Liver (tissue), 9 donors: Measurements from ENCODE around the gene CDH4. TPM values are rescaled to one million over a fixed set of nuclear protein-coding genes. Genes with fewer than 3 reads are reported as not detected.

ENCODE experiments used
- DNase-seq: peaks from one replicate; pipeline ENCODE4 v3.0.0-alpha.2; 2017; ENCODE audit warnings: low spot score
- H3K27ac ChIP-seq, 2 donors: one replicate each; pipeline ENCODE4 v1.7.0; 2013; ENCODE audit warnings: inconsistent platforms in 2 of 2, low read length in 2 of 2, control low read depth in 1 of 2, low read depth in 1 of 2, mild to moderate bottlenecking in 1 of 2
- H3K27me3 ChIP-seq, 4 donors: one replicate each; pipeline versions ENCODE4 v1.6.1 to v1.7.0; 2013; ENCODE audit warnings: low read length in 3 of 4, inconsistent platforms in 1 of 4, mild to moderate bottlenecking in 1 of 4, moderate library complexity in 1 of 4; ENCODE audit not compliant: control insufficient read depth in 4 of 4, insufficient read depth in 4 of 4
- H3K36me3 ChIP-seq, 4 donors: one replicate each; pipeline versions ENCODE4 v1.6.1 to v1.7.0; 2013; ENCODE audit warnings: low read length in 3 of 4, mild to moderate bottlenecking in 3 of 4, low read depth in 1 of 4, moderate library complexity in 1 of 4; ENCODE audit not compliant: control insufficient read depth in 4 of 4, insufficient read depth in 3 of 4
- H3K4me1 ChIP-seq, 4 donors: one replicate each; pipeline versions ENCODE4 v1.6.1 to v1.7.0; 2013; ENCODE audit warnings: low read length in 3 of 4, mild to moderate bottlenecking in 3 of 4, moderate library complexity in 1 of 4; ENCODE audit not compliant: control insufficient read depth in 4 of 4, insufficient read depth in 4 of 4
- H3K4me3 ChIP-seq, 3 donors: one replicate each; pipeline versions ENCODE4 v1.6.1 to v1.7.0; 2013; ENCODE audit warnings: low read length in 3 of 3, control low read depth in 1 of 3, low read depth in 1 of 3, mild to moderate bottlenecking in 1 of 3
- H3K9ac ChIP-seq, 2 donors: one replicate each; pipeline ENCODE4 v1.7.0; 2013; ENCODE audit warnings: low read length in 2 of 2, mild to moderate bottlenecking in 2 of 2, moderate library complexity in 2 of 2, control low read depth in 1 of 2, low read depth in 1 of 2
- H3K9me3 ChIP-seq, 4 donors: one replicate each; pipeline versions ENCODE4 v1.6.1 to v1.7.0; 2013; ENCODE audit warnings: low read length in 3 of 4; ENCODE audit not compliant: control insufficient read depth in 4 of 4
- EGR1 ChIP-seq, 2 donors: IDR thresholded peaks; 2 replicates each; pipeline ENCODE4 v1.6.1; 2016 to 2018; ENCODE audit warnings: antibody characterized with exemption in 2 of 2, low read depth in 2 of 2
- FOXA1 ChIP-seq: IDR thresholded peaks from 2 replicates; pipeline ENCODE4 v1.6.1; 2016; ENCODE audit warnings: antibody characterized with exemption
- FOXA2 ChIP-seq: IDR thresholded peaks from 2 replicates; pipeline ENCODE4 v1.6.1; 2016; ENCODE audit warnings: antibody characterized with exemption
- GABPA ChIP-seq, 2 donors: IDR thresholded peaks in 1 of 2; conservative IDR thresholded peaks in 1 of 2; 2 replicates each; pipeline ENCODE4 v1.6.1; 2016; ENCODE audit warnings: antibody characterized with exemption in 2 of 2, mild to moderate bottlenecking in 1 of 2, moderate library complexity in 1 of 2
- HNF4A ChIP-seq, 2 donors: conservative IDR thresholded peaks; 2 replicates each; pipeline ENCODE4 v1.6.1; 2016; ENCODE audit warnings: antibody characterized with exemption in 2 of 2, mild to moderate bottlenecking in 2 of 2
- HNF4G ChIP-seq: IDR thresholded peaks from 2 replicates; pipeline ENCODE4 v1.6.1; 2016; ENCODE audit warnings: antibody characterized with exemption
- JUND ChIP-seq, 2 donors: IDR thresholded peaks; 2 replicates each; pipeline ENCODE4 v1.6.1; 2016; ENCODE audit warnings: antibody characterized with exemption in 2 of 2
- NR2F2 ChIP-seq: IDR thresholded peaks from 2 replicates; pipeline ENCODE4 v1.6.1; 2016; ENCODE audit warnings: antibody characterized with exemption
- RAD21 ChIP-seq, 2 donors: IDR thresholded peaks; 2 replicates each; pipeline ENCODE4 v1.6.1; 2016; ENCODE audit warnings: antibody characterized with exemption in 2 of 2, mild to moderate bottlenecking in 2 of 2
- RXRA ChIP-seq, 2 donors: IDR thresholded peaks; 2 replicates each; pipeline ENCODE4 v1.6.1; 2017 to 2018; ENCODE audit warnings: antibody characterized with exemption in 2 of 2, mild to moderate bottlenecking in 1 of 2
- SP1 ChIP-seq: IDR thresholded peaks from 2 replicates; pipeline ENCODE4 v1.6.1; 2018; ENCODE audit warnings: antibody characterized with exemption, mild to moderate bottlenecking
- TAF1 ChIP-seq: conservative IDR thresholded peaks from 2 replicates; pipeline ENCODE4 v1.6.1; 2016; ENCODE audit warnings: antibody characterized with exemption, mild to moderate bottlenecking
- YY1 ChIP-seq: IDR thresholded peaks from 2 replicates; pipeline ENCODE4 v1.6.1; 2016; ENCODE audit warnings: antibody characterized with exemption, mild to moderate bottlenecking
- WGBS: extraction: QIAGEN DNeasy Blood & Tissue Kit; methylation state at CpG from one replicate; pipeline ENCODE4 v1.1.7; 2013; 5-methylcytosine and 5-hydroxymethylcytosine counted together
- polyA plus RNA-seq, 2 donors: library from polyadenylated mRNA; stranded (reverse) in 1 of 2; unstranded in 1 of 2; fragments of 200-250 nt in 1 of 2; fragments of >200 nt in 1 of 2; fragmentation: Nextera tagmentation in 1 of 2; extraction: Ambion mirVana in 1 of 2; gene quantifications; one replicate each; pipeline versions ENCODE4 v1.2.1 to v1.2.3, GENCODE V29; 2013 to 2015
- total RNA-seq, 2 donors: library from RNA; depleted of rRNA; stranded (reverse); fragments of >200 nt; gene quantifications; one replicate each; pipeline ENCODE4 v1.2.3, GENCODE V29; 2014
- TF ChIP-seq, protein P1 (sequence below): IDR thresholded peaks from 2 replicates; pipeline ENCODE4 v1.6.1; 2016; ENCODE audit warnings: antibody characterized with exemption
- TF ChIP-seq, protein P2 (sequence below): IDR thresholded peaks from 2 replicates; pipeline ENCODE4 v1.6.1; 2016; ENCODE audit warnings: antibody characterized with exemption
- TF ChIP-seq, protein P3 (sequence below): IDR thresholded peaks from 2 replicates; pipeline ENCODE4 v1.6.1; 2016; ENCODE audit warnings: antibody characterized with exemption, mild to moderate bottlenecking
- TF ChIP-seq, protein P4 (sequence below): fragments of 150-350 bp; IDR thresholded peaks from 2 replicates; pipeline ENCODE4 v1.5.1; 2017; ENCODE audit warnings: improper control_type of control experiment, low read depth, low read length; ENCODE audit not compliant: missing input control
- TF ChIP-seq, protein P5 (sequence below): IDR thresholded peaks from 2 replicates; pipeline ENCODE4 v1.6.1; 2016; ENCODE audit warnings: antibody characterized with exemption
- donor health status: healthy.
- donor health status: healthy.
- donor health status: healthy.
- donor health status: healthy.
- donor health status: healthy.

CDH4 gene
- total and polyA plus RNA-seq, 4 donors = 0.03 to 0.25 (median 0.19) TPM; not detected in 1

DNA sequence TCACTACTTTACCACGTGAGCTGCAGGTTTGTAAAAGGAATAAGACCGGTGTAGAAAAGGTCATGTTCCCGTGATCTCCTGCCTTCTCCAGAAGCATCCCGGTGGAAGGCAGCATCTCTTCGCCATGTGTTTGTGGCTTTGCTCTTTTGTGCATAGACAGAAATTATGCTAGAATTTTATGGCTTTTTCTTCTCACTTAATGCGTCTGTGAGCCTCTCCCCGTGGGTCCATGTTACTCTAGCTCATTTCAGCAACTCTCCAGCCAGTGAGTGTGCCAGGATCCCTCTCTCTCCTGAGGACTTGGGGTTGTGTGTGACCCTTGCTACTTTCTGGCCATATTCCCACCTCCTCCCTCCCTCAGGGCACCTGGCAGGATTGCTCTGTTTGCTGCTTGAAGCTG is 289.5 kb downstream of the CDH4 start:
- H3K9ac ChIP-seq = no peak overlapping the region
- no peak overlapping the region for H3K4me3 ChIP-seq
- H3K27ac ChIP-seq = no peak overlapping the region
- H3K36me3 ChIP-seq = no peaks in the 10 kb centered on the region
- no peak for TF ChIP-seq FOXA1
- no peak for TF ChIP-seq TAF1
- no peak for TF ChIP-seq NR2F2
- TF ChIP-seq EGR1 (IDR thresholded peaks at IDR 0.05; ENCODE audit: low read depth in 2 of 2) = no peak
- TF ChIP-seq, protein P1, sequence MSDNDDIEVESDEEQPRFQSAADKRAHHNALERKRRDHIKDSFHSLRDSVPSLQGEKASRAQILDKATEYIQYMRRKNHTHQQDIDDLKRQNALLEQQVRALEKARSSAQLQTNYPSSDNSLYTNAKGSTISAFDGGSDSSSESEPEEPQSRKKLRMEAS = no peak
- no peak for TF ChIP-seq YY1
- TF ChIP-seq HNF4A (conservative IDR thresholded peaks at IDR 0.05) = no peak
- no peak for TF ChIP-seq GABPA (IDR thresholded peaks at IDR 0.05 in 1 of 2, conservative IDR thresholded peaks at IDR 0.05 in 1 of 2)
- TF ChIP-seq RXRA (IDR thresholded peaks at IDR 0.05) = no peak
- TF ChIP-seq, protein P2, sequence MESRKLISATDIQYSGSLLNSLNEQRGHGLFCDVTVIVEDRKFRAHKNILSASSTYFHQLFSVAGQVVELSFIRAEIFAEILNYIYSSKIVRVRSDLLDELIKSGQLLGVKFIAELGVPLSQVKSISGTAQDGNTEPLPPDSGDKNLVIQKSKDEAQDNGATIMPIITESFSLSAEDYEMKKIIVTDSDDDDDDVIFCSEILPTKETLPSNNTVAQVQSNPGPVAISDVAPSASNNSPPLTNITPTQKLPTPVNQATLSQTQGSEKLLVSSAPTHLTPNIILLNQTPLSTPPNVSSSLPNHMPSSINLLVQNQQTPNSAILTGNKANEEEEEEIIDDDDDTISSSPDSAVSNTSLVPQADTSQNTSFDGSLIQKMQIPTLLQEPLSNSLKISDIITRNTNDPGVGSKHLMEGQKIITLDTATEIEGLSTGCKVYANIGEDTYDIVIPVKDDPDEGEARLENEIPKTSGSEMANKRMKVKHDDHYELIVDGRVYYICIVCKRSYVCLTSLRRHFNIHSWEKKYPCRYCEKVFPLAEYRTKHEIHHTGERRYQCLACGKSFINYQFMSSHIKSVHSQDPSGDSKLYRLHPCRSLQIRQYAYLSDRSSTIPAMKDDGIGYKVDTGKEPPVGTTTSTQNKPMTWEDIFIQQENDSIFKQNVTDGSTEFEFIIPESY = no peak
- TF ChIP-seq RAD21 (IDR thresholded peaks at IDR 0.05) = no peak
- TF ChIP-seq, protein P3, sequence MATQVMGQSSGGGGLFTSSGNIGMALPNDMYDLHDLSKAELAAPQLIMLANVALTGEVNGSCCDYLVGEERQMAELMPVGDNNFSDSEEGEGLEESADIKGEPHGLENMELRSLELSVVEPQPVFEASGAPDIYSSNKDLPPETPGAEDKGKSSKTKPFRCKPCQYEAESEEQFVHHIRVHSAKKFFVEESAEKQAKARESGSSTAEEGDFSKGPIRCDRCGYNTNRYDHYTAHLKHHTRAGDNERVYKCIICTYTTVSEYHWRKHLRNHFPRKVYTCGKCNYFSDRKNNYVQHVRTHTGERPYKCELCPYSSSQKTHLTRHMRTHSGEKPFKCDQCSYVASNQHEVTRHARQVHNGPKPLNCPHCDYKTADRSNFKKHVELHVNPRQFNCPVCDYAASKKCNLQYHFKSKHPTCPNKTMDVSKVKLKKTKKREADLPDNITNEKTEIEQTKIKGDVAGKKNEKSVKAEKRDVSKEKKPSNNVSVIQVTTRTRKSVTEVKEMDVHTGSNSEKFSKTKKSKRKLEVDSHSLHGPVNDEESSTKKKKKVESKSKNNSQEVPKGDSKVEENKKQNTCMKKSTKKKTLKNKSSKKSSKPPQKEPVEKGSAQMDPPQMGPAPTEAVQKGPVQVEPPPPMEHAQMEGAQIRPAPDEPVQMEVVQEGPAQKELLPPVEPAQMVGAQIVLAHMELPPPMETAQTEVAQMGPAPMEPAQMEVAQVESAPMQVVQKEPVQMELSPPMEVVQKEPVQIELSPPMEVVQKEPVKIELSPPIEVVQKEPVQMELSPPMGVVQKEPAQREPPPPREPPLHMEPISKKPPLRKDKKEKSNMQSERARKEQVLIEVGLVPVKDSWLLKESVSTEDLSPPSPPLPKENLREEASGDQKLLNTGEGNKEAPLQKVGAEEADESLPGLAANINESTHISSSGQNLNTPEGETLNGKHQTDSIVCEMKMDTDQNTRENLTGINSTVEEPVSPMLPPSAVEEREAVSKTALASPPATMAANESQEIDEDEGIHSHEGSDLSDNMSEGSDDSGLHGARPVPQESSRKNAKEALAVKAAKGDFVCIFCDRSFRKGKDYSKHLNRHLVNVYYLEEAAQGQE = no peak
- TF ChIP-seq, protein P4, sequence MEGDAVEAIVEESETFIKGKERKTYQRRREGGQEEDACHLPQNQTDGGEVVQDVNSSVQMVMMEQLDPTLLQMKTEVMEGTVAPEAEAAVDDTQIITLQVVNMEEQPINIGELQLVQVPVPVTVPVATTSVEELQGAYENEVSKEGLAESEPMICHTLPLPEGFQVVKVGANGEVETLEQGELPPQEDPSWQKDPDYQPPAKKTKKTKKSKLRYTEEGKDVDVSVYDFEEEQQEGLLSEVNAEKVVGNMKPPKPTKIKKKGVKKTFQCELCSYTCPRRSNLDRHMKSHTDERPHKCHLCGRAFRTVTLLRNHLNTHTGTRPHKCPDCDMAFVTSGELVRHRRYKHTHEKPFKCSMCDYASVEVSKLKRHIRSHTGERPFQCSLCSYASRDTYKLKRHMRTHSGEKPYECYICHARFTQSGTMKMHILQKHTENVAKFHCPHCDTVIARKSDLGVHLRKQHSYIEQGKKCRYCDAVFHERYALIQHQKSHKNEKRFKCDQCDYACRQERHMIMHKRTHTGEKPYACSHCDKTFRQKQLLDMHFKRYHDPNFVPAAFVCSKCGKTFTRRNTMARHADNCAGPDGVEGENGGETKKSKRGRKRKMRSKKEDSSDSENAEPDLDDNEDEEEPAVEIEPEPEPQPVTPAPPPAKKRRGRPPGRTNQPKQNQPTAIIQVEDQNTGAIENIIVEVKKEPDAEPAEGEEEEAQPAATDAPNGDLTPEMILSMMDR = no peak
- no peak for TF ChIP-seq JUND (IDR thresholded peaks at IDR 0.05)
- TF ChIP-seq, protein P5, sequence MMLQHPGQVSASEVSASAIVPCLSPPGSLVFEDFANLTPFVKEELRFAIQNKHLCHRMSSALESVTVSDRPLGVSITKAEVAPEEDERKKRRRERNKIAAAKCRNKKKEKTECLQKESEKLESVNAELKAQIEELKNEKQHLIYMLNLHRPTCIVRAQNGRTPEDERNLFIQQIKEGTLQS = no peak
- TF ChIP-seq SP1 = no peak
- TF ChIP-seq FOXA2 = no peak
- TF ChIP-seq HNF4G = no peak
- DNase-seq = no peak
- H3K9me3 ChIP-seq = no peaks in the 10 kb centered on the region
- 75% methylated on average over 7 of the region's 7 CpGs for WGBS
- H3K27me3 ChIP-seq = no peaks in the 10 kb centered on the region
- H3K4me1 ChIP-seq = no peaks in the 10 kb centered on the region
